Stromal cell of bone marrow (primary cell): ENCODE measurements around the gene MMP28.
"Not testable (repeated sequence)": the region's sequence is repeated elsewhere in the genome, so short reads cannot be mapped to it uniquely, and the experiment has no call there.

Experiments
- DNase-seq: peaks from one replicate; pipeline ENCODE4 v3.0.0-alpha.2; 2012; ENCODE audit warnings: low read depth

MMP28 gene

DNA sequence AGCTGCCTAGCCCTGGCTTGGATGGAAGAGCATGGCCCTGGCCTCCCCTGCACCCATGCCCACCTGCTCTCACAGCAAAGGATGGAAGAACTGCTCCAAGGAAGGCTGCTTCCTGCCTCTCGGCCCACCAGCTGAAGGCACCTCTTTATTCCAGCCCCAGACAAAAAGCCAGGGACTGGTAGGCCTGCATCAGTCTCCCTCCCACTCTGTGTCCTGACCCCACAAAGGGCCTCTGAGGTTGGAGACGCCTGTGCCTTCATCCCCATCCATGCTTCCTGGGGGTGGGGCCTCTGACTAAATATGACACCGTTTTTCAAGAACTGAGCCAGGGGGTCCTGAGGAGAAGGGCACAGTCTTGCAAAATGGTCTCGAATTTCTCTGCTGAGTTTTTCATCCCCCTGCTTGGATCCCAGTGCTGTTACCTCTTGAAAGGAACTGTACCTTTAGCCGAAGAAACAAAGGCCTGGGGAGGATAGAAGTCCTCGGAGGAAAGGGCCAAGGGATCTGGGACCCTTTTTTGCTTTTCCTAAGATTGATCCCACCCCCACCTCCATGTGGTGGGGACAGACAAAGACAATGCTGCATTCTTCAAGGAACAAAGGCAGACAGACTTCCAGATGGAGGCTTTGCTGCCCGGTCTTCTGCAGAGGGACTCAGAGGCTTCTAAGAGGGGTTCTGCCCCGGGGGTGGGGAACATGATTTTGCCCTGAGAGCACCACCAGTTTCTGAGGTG lies 29.5 kb downstream of the MMP28 start:
- no peak for DNase-seq

DNA sequence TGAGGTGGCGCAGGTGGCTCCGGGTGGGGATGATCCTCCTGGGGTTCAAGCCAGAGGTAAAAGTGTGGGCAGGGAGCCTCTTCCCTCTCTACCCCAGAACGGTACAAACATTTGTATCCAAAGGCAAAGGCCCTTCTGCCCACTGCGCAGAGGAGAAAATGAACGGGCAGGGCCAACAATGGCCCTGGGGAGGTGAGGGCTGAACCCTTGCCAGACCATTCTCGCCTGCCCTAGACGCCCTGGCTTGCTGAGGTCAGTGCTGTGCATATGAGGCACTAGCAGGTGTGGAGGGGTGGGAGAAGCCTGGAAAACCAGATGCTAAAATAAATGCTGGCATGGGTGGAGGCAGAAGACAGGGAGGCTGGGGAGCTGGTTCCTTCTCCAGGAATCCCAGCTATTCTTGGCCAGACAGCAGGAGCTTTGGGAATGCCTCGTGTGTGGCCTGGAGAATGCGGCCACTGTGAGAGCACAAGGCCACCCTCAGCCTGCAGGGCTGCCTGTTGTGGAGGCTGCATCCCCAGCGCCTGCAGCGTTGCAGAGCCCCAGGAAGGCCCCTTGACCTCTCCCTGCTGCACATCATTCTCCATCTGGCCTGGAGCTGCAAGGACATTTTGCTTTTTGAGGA lies 30.2 kb downstream of the MMP28 start:
- no peak for DNase-seq

DNA sequence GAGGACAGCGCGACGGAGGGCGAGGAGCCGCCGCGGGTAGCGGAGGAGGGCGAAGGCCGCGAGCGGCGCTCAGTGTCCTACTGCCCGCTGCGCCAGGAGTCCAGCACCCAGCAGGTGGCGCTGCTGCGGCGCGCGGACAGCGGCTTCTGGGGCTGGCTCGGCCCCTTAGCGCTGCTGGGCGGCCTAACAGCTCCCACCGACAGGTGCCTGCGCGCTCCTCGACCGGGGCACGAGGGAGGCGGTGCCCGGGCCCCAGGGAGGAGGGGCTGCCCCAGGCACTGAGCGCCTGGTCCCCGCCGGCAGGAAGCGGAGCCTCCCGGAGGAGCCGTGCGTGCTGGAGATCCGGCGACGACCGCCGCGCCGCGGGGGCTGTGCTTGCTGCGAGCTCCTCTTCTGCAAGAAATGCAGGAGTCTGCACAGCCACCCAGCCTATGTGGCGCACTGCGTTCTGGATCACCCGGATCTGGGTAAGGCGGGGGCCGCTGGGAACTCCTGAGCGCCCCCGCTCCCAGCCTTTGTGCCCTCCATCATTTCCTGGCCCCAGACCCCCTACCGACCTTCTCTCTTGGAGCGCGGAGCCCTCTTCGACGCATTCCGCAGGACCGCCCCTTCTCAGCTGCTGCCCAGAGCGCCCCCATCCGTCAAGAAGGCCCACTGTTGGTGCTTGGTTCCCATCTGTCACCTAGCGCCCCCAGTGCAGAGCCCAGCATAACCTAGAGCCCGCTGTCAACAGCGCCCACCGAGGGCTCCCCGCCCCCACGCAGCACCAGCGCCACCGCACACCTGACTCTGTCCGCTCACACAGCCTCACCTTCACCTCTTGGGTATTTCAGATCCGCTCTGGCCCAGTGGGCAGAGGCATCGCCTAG lies 31.1 kb downstream of the MMP28 start:
- DNase-seq, result no peak

DNA sequence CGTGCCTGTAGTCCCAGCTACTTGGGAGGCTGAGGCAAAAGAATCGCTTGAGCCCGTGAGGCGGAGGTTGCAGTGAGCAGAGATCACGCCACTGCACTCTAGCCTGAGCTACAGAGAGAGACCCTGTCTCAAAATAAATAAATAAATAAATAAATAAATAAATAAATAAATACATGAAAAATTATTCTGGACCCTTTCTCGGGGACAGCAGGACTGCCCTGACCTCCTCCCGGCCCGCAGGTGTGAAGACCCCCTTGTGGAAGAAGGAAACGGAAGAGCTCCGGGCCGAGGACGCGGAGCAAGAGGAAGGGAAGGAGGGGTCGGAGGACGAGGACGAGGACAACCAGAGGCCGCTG lies 31.7 kb downstream of the MMP28 start:
- DNase-seq, result no peak

DNA sequence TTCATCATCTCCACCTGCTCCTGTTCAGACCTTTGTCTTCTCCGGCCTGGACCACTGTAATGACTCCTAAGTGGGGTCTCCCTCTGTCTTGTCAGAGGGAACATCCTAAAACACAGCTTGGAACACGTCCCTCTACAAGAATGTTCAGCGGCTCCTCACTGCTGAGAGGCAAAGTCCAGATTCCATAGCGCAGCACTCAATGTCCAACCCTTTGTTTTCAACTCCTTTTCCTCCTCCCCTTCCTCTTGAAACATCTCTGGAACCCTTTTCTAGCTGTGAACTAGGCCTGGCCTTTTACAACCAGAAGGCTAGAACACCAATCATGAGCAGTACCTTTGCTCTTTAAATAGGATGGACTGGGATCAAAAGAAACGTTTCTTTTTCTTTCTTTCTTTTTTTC lies 33.8 kb downstream of the MMP28 start:
- DNase-seq, result no peak

DNA sequence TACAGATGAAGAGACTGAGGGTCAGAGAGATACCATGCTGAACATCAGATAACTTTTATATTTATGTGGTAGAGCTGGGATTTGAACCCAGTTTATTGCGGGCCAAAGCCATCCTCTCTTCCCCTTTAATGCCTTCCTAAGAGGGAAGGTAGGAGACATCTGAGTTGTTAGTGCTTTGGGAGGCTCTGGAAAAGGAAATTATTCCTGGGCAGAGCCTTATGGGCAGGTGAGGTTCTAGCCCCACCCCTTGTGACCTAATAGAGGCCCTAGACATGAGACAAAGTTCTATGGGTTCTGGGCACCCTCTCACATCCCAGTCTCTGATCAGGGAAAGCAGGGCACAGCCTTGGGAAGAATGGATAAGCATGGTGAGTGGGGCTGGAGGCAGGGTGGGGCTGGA lies 34.9 kb downstream of the MMP28 start, which contains the start of gene C17orf50:
TSS of gene C17orf50 (plus strand) at position 301 of the 400 bp plus-strand sequence. CDS start at position 356, 55 bp downstream.
- no peak for DNase-seq

DNA sequence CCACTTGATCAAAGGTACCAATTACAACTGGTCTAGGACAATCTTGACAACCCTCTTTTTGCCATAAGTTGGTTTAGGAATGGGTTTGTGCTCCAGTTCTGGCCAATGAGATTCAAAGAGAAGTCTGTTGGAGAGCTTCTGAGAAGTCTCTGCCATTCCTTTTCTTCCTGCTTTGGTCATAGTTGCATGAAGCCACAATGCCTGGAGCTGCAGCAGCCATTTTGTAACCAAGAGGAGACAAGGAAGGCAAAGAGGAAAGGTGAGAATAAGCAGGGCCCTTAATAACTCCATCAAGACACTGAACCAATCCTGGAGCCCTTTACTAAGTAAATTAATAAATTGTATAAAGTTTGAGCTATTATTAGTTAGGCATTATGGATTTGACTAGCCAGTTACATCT lies 38.2 kb downstream of the MMP28 start:
- DNase-seq, result no peak

DNA sequence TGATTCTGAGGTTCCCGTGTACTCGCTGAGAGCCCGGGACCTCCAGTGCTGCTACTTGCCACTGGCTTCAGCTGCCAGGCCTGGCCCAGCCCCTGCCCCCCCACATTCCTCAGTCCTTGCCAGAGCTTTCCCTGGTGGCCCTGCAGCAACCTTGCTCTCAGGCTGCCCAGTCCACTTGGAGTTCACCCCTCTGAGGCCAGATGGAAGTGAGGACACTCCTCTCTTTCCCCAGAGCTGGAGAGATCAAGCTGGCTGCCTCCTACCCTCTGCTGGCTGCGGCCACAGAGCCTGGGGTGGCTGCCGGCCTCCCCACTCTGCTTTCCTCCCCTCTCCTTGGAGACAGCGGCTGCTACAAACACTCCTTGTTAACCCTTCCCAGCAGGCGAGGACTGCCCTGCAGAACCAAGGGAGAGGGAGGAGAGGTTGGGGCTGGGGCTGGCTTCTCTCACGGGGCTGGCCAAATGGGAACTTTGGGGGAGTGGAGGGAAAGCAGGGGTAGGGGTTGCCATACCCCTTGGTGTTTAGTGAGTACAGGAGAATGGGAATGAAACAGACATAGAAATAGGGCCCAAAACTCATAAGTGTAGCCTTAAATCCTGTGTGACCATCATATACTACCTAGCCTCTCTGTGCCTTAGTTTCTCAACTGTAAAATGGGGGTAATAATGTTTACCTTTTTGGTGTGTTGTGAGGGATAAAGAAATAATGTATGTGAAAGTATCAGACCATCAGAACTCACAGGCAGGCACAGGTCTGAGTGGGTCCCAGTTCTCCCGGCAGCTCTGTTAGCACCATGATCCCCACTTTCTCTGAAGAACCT lies 42.3 kb downstream of the MMP28 start, which contains the start of gene GAS2L2:
TSS of gene GAS2L2 (minus strand) at position 295 of the 820 bp plus-strand sequence. CDS start 389 bp downstream, outside the sequence.
- DNase-seq, result no peak

DNA sequence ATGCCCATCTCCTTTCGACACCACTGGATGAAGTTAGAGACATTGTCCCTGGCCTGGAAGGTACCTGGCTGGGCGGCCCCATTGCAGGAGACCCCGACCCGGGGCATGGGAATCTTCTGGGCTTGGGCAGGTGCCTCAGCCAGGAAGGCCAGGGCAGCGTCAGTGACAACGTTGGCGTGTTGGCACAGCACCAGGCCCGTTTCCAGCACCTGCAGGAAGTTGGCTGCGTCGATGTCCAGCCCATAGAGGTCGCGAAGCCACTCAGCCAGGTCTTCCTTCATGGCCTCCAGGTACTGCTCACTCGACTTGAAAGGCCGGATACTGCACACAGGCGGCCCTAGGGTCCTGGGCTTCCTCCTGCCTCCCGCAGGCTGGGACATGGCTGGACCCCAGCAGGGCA lies 43.0 kb downstream of the MMP28 start:
- no peak for DNase-seq

DNA sequence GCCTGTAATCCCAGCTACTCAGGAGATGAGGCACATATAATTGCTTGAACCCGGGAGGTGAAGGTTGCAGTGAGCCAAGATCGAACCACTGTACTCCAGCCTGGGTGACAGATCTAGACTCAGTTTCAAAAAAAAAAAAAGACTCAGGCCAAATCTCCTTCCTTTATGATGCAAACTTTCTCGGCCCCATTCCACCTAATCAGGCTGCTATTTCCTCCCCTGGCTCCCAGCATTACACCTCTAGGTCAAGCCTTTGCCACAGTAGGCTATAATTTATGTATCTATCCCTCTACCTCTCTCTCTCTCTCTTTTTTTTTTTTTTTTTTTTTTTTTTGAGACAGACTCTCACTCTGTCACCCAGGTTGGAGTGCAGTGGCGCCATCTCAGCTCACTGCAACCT lies 43.9 kb downstream of the MMP28 start:
- DNase-seq, result not testable (repeated sequence)

DNA sequence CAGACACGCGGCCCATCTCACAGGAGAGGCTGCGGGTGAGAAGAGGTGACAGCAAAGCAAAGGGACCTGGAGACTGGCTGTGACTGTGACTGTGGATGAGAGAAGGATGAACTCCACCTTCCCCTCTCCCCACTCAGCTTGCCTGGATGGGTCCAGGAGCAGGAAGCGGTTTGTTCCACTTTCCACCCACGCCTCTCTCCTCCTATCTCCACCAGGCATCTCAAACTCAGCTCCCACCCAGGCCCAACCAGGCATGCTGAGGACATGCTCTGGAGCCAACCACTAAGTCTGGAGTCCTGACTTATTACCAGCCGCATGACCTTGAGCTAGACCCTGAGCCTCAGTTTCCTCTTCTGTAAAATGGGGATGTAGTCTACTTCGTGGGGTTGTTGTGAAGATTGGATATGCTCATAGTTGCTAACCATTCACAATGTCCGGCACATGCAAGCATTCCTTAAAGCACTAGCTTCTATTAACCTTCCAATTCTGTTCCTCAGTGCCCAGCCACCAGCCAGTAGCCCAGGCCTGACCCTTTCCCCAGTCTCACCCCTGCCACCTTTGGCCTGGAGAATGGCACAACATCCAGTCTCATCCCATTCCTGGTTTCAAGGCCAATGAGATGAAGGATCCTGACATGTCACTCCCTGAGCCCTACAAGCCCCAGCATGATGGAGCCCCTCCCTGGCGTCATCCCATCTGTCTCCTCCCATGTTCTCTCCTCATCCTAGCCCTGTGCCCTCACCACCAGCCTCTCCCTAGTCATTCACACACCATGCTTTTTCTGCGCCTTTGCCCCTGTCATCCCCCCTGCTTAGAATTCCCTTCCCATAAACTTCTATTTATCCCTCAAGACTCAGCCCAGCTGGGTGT lies 44.7 kb downstream of the MMP28 start:
- no peak for DNase-seq

DNA sequence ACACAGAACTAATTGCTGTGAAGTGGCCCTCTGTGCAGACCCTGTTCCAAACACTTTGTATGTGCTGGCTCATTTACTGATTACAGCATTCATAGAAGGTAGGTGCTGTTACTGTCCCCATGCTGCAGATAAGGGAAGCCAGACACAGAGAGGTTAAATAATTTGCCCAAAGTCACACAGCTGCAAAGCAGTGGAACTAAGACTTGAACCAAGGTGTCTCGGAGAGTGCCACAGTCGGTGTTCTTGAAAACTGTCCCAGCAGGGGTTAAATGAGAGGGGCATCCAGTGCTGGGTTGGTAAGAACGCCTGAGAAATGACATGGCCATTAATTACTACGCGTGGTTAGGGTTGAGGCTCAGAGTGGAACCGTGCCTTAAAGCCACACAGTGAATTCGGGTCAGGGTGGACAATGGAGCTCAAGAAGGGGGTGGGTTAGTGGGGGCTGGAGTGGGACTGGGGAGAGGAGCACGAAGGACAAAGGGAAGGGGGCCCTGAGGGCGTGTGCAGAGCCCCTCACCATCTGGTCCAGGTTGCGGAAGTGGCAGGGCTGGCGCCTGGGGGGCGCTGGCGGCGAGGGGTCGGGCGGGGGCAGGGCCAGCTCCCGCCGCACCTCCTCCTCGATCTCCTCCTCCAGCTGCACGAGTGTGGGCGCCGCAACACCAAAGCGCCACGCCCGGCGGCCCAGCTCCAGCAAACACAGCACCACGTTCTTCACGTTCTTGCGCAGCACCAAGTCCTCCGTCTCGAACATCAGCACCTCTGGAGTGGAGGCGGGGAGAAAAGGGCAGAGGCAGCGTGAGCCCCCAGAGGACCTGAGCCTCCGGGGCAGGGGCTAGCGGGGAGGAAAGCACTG lies 45.7 kb downstream of the MMP28 start:
- no peak for DNase-seq

DNA sequence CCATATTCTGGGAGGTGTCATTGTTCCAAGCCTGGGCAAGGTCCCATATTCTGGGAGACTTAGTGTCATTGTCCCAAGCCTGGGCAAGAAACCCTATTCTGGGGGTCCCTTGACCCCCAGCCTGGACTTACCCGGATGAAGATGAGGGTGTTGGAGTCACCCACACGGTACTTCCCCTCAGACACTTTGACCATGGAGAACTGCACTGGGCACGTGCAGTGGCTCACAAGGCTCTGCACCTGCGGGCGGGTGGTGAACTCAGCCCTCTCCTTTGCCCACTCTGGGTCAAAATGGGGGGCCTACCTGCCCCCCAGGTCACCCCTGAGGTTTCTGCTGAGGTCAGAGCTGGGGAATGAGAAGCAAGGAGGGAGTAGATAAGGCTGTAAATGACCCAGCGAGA lies 46.5 kb downstream of the MMP28 start:
- DNase-seq, result no peak

DNA sequence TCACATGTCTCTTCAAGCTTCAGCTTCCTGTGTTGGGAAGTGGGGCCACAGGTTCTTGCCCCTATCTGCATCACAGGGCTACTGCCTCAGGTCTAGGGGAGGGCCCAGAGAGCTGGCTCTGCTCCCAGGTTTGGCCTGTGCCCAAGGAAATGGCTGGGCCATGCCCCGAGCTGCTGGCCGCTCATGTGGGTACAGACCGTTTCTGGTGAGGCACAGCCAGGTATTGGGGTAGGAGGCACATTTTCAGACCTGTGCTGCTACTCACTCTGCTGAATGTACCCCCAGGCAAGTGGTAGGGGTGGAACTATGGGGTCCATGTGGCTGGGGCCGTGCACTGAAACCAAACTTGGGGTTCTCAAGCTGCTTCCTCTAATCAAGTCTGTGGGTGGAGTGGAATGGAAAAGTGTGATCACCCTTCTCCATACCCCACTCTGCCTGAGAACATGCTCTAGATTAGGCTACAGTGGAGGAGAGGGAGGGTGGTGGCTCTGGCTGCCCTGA lies 47.0 kb downstream of the MMP28 start:
- DNase-seq, result no peak

DNA sequence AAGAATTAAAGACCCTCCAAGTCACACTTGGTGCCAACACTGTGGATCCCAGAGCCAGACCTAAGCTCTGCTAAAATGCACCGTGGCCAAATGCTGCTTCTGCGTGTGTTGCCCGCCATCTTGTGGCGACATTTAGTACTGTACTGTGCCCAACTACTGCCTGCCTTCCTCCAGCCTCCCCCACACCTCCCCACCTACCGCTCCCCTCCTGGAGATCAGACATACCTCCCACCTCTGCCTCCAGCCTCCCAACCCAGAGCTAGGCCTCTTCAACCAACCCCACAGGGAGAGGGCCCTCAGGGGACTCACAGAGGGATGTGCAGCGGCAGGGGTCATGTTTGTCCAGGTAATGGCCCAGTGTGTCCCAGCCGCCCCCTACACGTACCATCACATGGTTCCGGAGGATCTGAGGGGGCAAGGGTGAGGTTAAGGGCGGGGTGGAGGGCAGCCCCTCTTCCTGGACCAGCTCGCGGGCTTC lies 47.9 kb downstream of the MMP28 start:
- DNase-seq, result peak; percentile 56

DNA sequence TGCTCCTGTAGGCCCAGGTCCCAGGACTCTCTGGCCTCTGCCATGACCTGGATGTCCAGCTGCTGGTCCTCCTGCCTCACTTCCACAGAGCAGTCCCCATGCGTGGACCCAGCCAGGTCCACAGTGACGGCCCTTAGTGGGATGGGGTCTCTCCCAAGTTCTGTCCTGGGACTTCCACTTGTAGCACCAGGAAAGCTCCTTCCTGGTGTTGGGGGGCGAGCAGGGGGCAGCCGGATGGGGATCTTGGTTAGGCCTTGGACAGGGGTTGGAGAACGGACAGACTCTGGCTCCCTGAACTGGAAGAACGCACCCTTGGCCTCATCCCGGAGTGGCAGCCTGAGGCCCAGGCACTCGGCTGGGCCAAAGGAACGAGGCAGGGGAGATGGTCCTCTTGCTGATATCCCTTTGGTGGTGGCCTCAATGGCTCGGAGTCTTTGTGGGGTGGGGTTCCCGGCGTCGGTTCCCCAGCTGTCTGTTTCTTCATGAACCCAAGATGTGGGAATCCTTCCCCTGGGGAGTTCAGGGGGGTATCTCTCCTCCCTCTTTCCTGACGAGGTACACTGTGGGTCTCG lies 49.6 kb downstream of the MMP28 start:
- no peak for DNase-seq

DNA sequence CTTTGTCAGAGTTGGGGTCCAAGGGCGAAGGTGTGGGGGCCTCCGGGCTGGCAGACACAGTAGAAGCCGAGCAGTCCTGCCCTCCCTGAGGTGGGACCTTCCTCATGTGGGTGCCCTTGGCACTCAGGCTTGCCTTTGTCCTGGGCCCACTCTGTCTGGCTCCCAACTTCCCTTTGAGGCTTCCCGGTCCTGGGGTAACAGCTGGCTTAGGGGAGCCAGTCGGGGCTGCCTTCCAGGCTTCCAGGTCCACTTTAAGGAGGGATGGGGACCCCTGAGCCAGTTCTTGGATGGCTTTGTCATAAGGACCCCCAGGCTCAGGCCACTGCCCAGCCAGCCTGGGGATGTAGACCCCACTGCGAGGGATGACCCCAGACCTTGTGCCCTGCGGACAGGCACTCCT lies 50.2 kb downstream of the MMP28 start:
- DNase-seq, result no peak

DNA sequence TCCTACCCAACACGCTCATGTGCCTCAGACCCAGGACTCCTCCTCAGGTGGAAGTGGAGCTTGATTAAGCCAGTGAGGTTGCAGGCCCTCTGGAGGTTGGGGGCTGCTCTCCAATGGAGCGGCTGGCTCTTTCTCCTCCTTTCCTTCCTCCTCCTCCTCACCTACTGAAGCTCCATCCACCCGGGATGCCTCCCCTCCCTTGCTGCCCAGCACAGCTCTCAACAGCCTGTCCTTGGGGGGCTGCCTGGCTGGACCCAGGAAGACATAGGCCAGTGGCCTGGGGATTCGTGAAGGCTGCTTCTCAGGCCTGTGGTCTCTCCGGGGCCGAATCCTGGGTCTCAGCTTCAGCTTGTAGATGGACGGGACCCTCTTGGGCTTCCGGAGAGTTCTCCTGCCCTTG lies 50.6 kb downstream of the MMP28 start:
- no peak for DNase-seq

DNA sequence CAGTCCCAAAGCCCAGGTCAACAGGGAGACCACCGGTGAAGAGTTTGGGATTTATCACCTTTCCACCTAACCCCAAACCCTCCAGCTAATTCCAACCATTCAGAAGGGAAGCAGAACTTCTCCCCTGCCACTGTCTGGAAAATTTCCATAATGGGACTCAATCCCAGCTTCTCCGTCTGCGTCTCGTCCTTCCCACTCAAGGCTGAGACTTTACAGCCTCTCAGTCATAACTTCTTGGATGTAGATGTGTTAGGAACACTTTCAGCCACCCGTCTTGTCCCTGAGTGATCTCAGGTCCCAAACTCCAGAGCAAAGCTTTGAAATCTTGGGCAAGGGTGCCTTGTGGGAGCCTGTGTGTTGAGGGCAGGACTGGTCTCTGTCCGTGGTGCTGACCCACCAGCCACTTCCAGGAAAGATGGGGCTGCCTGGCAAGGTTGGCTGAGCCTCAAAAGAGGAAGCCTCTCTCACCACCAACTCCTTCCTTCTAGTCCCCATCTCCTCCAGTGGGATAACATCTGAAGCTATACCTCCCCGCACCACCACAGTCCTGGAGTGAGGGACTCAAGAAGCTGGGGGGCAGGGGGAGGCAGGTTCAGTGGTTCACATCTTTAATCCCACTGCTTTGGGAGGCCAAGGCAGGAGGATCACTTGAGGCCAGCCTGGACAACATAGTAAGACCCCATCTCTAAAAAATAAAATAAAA lies 51.7 kb downstream of the MMP28 start:
- no peak for DNase-seq
